Smooth muscle cell of the coronary artery (primary cell): ENCODE measurements around the gene DMWD. TPM values are rescaled to one million over a fixed set of nuclear protein-coding genes. Genes with fewer than 3 reads are reported as not detected.

ENCODE experiments used
- total RNA-seq: library from RNA; depleted of rRNA; stranded (reverse); fragments of >200 nt; gene quantifications from 2 replicates; pipeline ENCODE4 v1.2.3, GENCODE V29; 2014; ENCODE audit warnings: low replicate concordance

DMWD gene, protein sequence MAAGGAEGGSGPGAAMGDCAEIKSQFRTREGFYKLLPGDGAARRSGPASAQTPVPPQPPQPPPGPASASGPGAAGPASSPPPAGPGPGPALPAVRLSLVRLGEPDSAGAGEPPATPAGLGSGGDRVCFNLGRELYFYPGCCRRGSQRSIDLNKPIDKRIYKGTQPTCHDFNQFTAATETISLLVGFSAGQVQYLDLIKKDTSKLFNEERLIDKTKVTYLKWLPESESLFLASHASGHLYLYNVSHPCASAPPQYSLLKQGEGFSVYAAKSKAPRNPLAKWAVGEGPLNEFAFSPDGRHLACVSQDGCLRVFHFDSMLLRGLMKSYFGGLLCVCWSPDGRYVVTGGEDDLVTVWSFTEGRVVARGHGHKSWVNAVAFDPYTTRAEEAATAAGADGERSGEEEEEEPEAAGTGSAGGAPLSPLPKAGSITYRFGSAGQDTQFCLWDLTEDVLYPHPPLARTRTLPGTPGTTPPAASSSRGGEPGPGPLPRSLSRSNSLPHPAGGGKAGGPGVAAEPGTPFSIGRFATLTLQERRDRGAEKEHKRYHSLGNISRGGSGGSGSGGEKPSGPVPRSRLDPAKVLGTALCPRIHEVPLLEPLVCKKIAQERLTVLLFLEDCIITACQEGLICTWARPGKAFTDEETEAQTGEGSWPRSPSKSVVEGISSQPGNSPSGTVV
- total RNA-seq = 14.3 and 21.6 TPM in 2 replicates

DNA sequence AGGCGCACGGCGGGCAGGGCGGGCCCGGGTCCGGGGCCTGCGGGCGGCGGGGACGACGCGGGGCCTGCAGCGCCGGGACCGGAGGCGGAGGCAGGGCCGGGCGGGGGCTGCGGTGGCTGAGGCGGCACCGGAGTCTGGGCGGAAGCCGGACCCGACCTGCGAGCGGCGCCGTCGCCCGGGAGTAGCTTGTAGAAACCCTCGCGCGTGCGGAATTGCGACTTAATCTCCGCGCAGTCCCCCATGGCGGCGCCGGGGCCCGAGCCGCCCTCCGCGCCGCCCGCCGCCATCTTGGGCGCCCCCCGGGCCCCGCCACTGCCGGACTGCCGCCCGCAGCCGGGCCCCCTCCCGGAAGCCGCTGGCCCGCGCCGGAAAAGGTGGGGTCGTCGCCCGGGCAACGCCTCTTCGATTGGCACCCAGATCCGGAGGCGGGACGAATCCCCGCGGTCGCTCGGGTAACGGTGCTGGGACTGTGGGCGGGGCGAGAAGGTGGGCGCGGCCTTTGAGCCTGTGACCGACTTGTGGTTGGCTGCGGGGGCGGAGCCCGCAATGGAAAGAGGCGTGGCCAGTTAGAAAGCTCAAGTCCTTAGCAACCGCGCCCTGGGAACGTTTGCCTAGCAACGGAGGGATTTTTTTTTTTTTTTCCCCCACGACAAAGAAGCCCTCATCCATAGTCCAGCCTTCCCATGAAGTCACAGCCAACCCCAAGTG lies at the start of gene DMWD:
Gene DMWD, minus strand, starts transcription at position 376 of the 708 bp plus-strand sequence. Its CDS starts 89 bp downstream, at position 287.

DNA sequence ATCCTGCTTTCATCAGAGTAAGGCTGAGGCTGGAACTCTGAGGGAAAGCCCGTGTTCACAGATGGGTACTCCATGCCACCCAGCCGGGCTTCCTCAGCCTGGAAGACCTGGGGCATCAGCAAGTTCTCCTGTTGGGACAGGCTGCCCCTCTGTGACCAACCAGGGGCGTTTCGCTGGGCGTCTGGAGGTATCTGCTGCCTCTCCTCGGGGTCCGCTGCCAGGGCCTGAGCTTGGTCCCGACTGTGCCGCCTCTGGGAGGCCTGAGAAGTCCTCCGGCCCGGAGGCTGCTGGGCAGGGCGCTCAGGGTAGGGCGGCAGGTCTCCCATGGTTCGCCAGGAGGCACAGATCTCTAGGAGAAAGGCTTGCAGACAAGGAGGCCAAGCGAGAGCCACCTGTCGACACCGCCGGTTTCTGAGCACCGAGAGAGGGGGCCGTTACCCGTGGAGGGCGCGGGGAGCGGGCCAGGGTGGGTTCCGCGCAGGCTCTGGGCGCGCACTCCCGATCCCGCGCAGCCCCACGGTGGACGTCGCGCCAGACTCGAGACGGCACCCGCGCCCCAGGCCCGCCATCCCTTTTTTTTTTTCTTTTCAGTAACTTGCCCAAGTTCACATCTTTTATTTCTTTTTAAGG lies 22.3 kb upstream of the DMWD start, which contains the start of gene RSPH6A:
Gene RSPH6A, minus strand, starts transcription at position 458 of the 630 bp plus-strand sequence. Its CDS starts 132 bp downstream, at position 326.

DNA sequence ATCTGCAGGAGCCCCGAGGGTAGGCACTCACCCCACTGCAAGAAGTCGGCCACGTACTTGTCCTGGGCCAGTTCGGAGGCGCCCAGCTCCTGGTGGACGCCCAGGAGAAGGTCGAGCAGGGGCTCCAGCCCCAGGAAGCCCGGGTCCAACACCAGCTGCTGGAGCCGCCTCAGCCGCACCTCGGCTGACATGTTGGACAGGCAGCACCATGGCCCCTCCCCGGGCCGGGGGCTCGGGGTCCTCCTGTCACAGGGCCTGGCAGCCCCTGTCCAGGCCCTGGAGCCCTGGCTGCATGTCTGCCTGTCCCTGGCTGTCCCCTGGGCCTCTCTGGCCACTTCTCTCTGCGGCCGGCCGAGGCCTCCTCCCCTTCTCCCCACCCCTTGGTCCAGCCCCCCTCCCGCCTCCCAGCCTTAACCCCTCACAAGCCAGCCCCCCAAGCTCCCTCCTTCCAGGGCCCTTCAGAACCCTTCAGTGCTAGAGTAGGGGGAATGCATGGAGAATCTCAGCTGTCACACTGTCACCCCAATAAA lies 10.4 kb downstream of the DMWD start, which contains the start of gene DMPK:
Gene DMPK, minus strand, starts transcription at position 329 of the 530 bp plus-strand sequence. Its CDS starts 138 bp downstream, at position 191.

DNA sequence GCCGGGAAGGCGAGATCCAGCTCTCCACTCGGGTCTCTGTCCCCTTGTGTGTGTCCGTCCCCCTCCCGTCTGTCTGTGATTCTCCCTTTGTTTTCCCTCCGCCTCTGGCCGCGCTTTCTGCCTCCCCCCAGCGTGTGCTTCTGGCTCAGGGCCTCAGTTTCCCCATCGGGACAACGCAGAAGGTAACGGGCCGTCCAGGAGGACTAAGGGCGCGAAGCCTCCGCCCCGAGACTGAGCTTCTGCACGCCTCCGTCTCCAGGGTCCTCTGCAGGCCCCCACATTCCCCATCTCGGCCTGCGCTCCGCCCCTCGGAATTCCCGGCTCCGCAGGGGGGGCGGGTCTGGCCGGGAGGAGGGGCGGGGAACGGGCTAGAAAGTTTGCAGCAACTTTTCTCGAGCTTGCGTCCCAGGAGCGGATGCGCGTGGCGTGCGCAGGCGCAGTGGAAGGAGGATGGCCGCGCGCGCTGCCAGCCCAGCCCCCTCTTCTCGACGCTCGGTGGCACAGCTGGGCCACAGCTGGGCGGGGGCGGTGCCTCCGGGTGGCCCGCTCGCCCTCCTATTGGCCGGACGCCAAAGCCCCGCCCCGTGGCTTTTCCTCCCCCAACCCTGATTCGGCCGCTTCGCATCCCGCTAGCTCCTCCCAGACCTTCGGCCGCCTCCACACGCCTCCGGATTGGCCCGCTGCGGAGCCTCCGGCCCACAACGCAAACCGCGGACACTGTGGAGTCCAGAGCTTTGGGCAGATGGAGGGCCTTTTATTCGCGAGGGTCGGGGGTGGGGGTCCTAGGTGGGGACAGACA lies 23.5 kb downstream of the DMWD start, which contains the start of gene SIX5:
Gene SIX5, minus strand, starts transcription at position 269 of the 799 bp plus-strand sequence. CDS start 408 bp downstream, outside the sequence.

DNA sequence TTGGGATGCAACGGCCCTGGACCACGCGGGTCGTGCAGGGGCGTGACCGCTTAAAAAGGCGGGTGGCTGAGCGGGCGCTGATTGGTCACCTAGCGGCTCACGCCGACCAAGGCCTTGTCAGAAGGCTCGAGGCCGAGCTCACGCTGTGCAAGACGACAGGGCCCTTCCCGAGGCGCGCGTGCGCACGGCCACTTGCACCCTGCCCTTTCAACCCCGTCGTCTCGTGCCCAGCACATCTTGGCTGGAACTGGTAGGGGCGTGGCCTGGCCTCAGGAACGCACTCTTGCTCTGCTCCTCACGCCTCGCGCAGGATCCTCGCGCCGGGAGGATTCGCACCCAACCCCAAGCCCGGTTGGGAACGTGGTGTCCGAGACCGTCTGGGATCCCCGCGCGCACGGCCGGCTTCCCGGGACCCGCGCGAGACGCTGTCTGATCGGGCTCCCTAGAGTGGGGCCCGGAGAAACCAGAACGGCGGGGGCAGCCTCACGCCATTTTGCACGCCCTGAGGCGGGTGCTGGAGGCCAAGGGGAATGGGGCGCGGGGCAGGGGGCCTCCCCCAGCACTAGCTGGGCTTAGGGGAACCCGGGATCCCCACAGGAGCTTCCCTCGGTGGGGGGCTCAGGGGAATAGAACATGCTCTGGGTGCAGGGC lies 59.4 kb downstream of the DMWD start, which contains the start of gene MEIOSIN:
Gene MEIOSIN, plus strand, starts transcription at position 280 of the 651 bp plus-strand sequence. CDS start 1,938 bp downstream, outside the sequence.

Other genes with a start within 250 kb of the DMWD start
- gene OPA3, start 208.0 kb downstream of the DMWD start, total RNA-seq = 2.1 and 3.1 TPM in 2 replicates
- 0.23 TPM in 1 of 2 replicates, not detected in the other for gene GPR4, start 190.6 kb downstream of the DMWD start, total RNA-seq
- gene EML2, start 153.4 kb downstream of the DMWD start, total RNA-seq = 33.4 and 64.9 TPM in 2 replicates
- 1.8 TPM in 1 of 2 replicates, not detected in the other for gene GIPR, start 124.6 kb downstream of the DMWD start, total RNA-seq
- gene SNRPD2, start 100.9 kb downstream of the DMWD start, total RNA-seq = 966 and 1,002 TPM in 2 replicates
- gene QPCTL, start 100.2 kb downstream of the DMWD start, total RNA-seq = 3.2 and 10.4 TPM in 2 replicates
- 2.3 and 3.5 TPM in 2 replicates for gene FBXO46, start 61.9 kb downstream of the DMWD start, total RNA-seq
- gene MEIOSIN, start 59.4 kb downstream of the DMWD start, total RNA-seq = not detected in 2 replicates
- 4.1 and 6.2 TPM in 2 replicates for gene SIX5, start 23.6 kb downstream of the DMWD start, total RNA-seq
- gene DMPK, start 10.4 kb downstream of the DMWD start, total RNA-seq = 28.9 and 131 TPM in 2 replicates
- gene RSPH6A, start 22.5 kb upstream of the DMWD start, total RNA-seq = 0.08 TPM in 1 of 2 replicates, not detected in the other
- gene SYMPK, start 70.3 kb upstream of the DMWD start, total RNA-seq = 29.4 and 46.5 TPM in 2 replicates
- not detected in 2 replicates for gene FOXA3, start 71.5 kb upstream of the DMWD start, total RNA-seq
- 14.5 and 24.1 TPM in 2 replicates for gene IRF2BP1, start 93.3 kb upstream of the DMWD start, total RNA-seq
- 0.94 and 1.1 TPM in 2 replicates for gene MYPOP, start 109.8 kb upstream of the DMWD start, total RNA-seq
- not detected in 2 replicates for gene NANOS2, start 121.9 kb upstream of the DMWD start, total RNA-seq
- gene NOVA2, start 181.0 kb upstream of the DMWD start, total RNA-seq = 0.23 and 1.2 TPM in 2 replicates
- gene CCDC61, start 202.6 kb upstream of the DMWD start, total RNA-seq = 6.0 and 6.4 TPM in 2 replicates
- not detected in 2 replicates for gene PGLYRP1, start 230.2 kb upstream of the DMWD start, total RNA-seq
- under 0.01 TPM in 1 of 2 replicates, not detected in the other for gene IGFL4, start 248.2 kb upstream of the DMWD start, total RNA-seq